Fibroblast of villous mesenchyme (primary cell): ENCODE results near the gene RANBP6. TPM values are rescaled to one million over a fixed set of nuclear protein-coding genes. Genes with fewer than 3 reads are reported as not detected.
"Not testable (repeated sequence)": the region's sequence is repeated elsewhere in the genome, so short reads cannot be mapped to it uniquely, and the experiment has no call there.

Source experiments
- DNase-seq: peaks from one replicate; pipeline ENCODE4 v3.0.0-alpha.2; 2010; ENCODE audit warnings: low read depth
- H3K4me3 ChIP-seq: 2 replicates; pipeline ENCODE4 v1.5.1; 2011; ENCODE audit warnings: low read depth, mild to moderate bottlenecking, low read length
- CTCF ChIP-seq: IDR thresholded peaks from 2 replicates; pipeline ENCODE4 v1.5.1; 2012; ENCODE audit warnings: low read depth, mild to moderate bottlenecking, low read length; ENCODE audit not compliant: insufficient read depth
- total RNA-seq: library from RNA; depleted of rRNA; stranded (reverse); fragments of >200 nt; gene quantifications from 2 replicates; pipeline ENCODE4 v1.2.3, GENCODE V29; 2012

The RANBP6 gene
- total RNA-seq, 1 donor, result 45.3 TPM

GRCh38 chr9:6034954-6035353, 19.5 kb upstream of the RANBP6 start:
- TF ChIP-seq CTCF, result no peak
- DNase-seq, result no peak

GRCh38 chr9:6029604-6030274, 14.3 kb upstream of the RANBP6 start:
- TF ChIP-seq CTCF, result no peak
- no peak overlapping the region for H3K4me3 ChIP-seq
- DNase-seq, result no peak

More at GRCh38 chr9:6034954-6035353, 19.5 kb upstream of the RANBP6 start:
- no peak overlapping the region for H3K4me3 ChIP-seq

GRCh38 chr9:6024035-6024554, 8.7 kb upstream of the RANBP6 start:
- DNase-seq, result peak; percentile 7
- peak; percentile 62 for TF ChIP-seq CTCF
- H3K4me3 ChIP-seq, result no peak overlapping the region

- H3K4me3 ChIP-seq, DNase-seq: not testable (repeated sequence)
Observed at GRCh38 chr9:6016975-6017374, 1.6 kb upstream of the RANBP6 start.

- TF ChIP-seq CTCF, result no peak
Observed at GRCh38 chr9:6014670-6015270, 654 bp downstream of the RANBP6 start.

GRCh38 chr9:6008169-6008979, 7.0 kb downstream of the RANBP6 start:
- no peak for TF ChIP-seq CTCF
- DNase-seq, result peak; percentile 99
- peak overlapping the region; percentile 86 for H3K4me3 ChIP-seq

More at GRCh38 chr9:6014670-6015270, 654 bp downstream of the RANBP6 start:
- H3K4me3 ChIP-seq, result peak overlapping the region; percentile 95
- DNase-seq, result peak; percentile 59

GRCh38 chr9:6007770-6008168, 7.7 kb downstream of the RANBP6 start:
- DNase-seq, result peak; percentile 67
- TF ChIP-seq CTCF, result no peak
- peak overlapping the region; percentile 86 for H3K4me3 ChIP-seq
